IMR-90 (cell line): Measurements from ENCODE around the gene ZBTB22. TPM values are rescaled to one million over a fixed set of nuclear protein-coding genes. Genes with fewer than 3 reads are reported as not detected.

Source experiments
- ATAC-seq: fragments of 200-7000 bp; cut with Tn5 transposase; 2 replicates; pipeline ENCODE4 v1.9.1; 2020; ENCODE audit warnings: low read depth, mild to moderate bottlenecking, moderate library complexity
- BruUV-seq: library from RNA; stranded (reverse); fragments of 400-500 nt; replicated peaks from 2 replicates; lab custom pipeline; 2021; lab: Mats Ljungman, UMichigan
- CTCF ChIA-PET: fragments of 300-600 bp; formaldehyde crosslinking; extraction: SDS; loops from one replicate; lab custom pipeline; 2021; ENCODE audit warnings: antibody characterized with exemption; lab: Yijun Ruan, JAX
- POLR2A ChIA-PET: fragments of 300-600 bp; sonication (Branson Sonifier 250); formaldehyde crosslinking; loops from one replicate; lab custom pipeline; 2022; ENCODE audit warnings: antibody characterized with exemption; ENCODE audit not compliant: unreplicated experiment; lab: Charles Lee
- DNase-seq: peaks from one replicate; pipeline ENCODE4 v3.0.0; 2013
- H2AFZ ChIP-seq: replicated peaks from 2 replicates; pipeline ENCODE3; 2013; ENCODE audit warnings: low read length, mild to moderate bottlenecking; ENCODE audit not compliant: poor library complexity
- H2AK5ac ChIP-seq: 2 replicates; pipeline ENCODE4 v1.6.1; 2013; ENCODE audit warnings: low read depth, low read length, inconsistent platforms
- H2AK9ac ChIP-seq: replicated peaks from 2 replicates; pipeline ENCODE3; 2013; ENCODE audit warnings: mild to moderate bottlenecking, low read depth, low read length, moderate library complexity; ENCODE audit not compliant: poor library complexity
- H2BK120ac ChIP-seq: 2 replicates; pipeline ENCODE4 v1.6.1; 2013; ENCODE audit warnings: low read depth, low read length, inconsistent platforms
- H2BK15ac ChIP-seq: 3 replicates; pipeline ENCODE4 v1.6.1; 2013; ENCODE audit warnings: low read depth, low read length, inconsistent platforms
- H2BK20ac ChIP-seq: 2 replicates; pipeline ENCODE4 v1.6.1; 2013; ENCODE audit warnings: low read depth, mild to moderate bottlenecking, inconsistent platforms, low read length, moderate library complexity
- H2BK5ac ChIP-seq: 2 replicates; pipeline ENCODE4 v1.6.1; 2013; ENCODE audit warnings: mild to moderate bottlenecking, low read depth, low read length, inconsistent platforms; ENCODE audit not compliant: poor library complexity, severe bottlenecking
- H3K14ac ChIP-seq: replicated peaks from 2 replicates; pipeline ENCODE4 v1.6.1; 2013; ENCODE audit warnings: low read depth, low read length, inconsistent platforms
- H3K18ac ChIP-seq: 2 replicates; pipeline ENCODE4 v1.6.1; 2013; ENCODE audit warnings: low read depth, low read length, control low read depth
- H3K23ac ChIP-seq: 2 replicates; pipeline ENCODE4 v1.6.1; 2013; ENCODE audit warnings: low read depth, low read length, inconsistent platforms
- H3K27ac ChIP-seq: 2 replicates; pipeline ENCODE4 v1.5.1; 2013; ENCODE audit warnings: mild to moderate bottlenecking, control low read depth, low read length; ENCODE audit not compliant: insufficient read depth
- H3K27me3 ChIP-seq: 2 replicates; pipeline ENCODE4 v1.6.1; 2013; ENCODE audit warnings: low read length; ENCODE audit not compliant: control insufficient read depth, insufficient read depth
- H3K36me3 ChIP-seq: 2 replicates; pipeline ENCODE4 v1.6.1; 2013; ENCODE audit warnings: low read length, mixed read lengths; ENCODE audit not compliant: control insufficient read depth, insufficient read depth
- H3K4ac ChIP-seq: 2 replicates; pipeline ENCODE4 v1.6.1; 2013; ENCODE audit warnings: low read depth, low read length, inconsistent platforms
- H3K4me1 ChIP-seq: 2 replicates; pipeline ENCODE4 v1.6.1; 2013; ENCODE audit warnings: low read length, mixed read lengths; ENCODE audit not compliant: control insufficient read depth, insufficient read depth
- H3K4me2 ChIP-seq: 2 replicates; pipeline ENCODE4 v1.6.1; 2013; ENCODE audit warnings: low read depth, mild to moderate bottlenecking, control low read depth, low read length, moderate library complexity
- H3K4me3 ChIP-seq: 2 replicates; pipeline ENCODE4 v1.5.1; 2013; ENCODE audit warnings: low read depth, mild to moderate bottlenecking, control low read depth, low read length, moderate library complexity; ENCODE audit not compliant: insufficient read depth
- H3K56ac ChIP-seq: 2 replicates; pipeline ENCODE4 v1.6.1; 2013; ENCODE audit warnings: low read length, inconsistent platforms; ENCODE audit not compliant: insufficient read depth; ENCODE audit errors: extremely low read depth
- H3K79me1 ChIP-seq, 2 experiments: 2 replicates each; pipeline ENCODE4 v1.6.1; 2013; ENCODE audit warnings: low read length in 2 of 2, inconsistent platforms in 1 of 2, low read depth in 1 of 2
- H3K9ac ChIP-seq: 2 replicates; pipeline ENCODE4 v1.6.1; 2013; ENCODE audit warnings: low read depth, low read length, control low read depth
- H3K9me1 ChIP-seq: 2 replicates; pipeline ENCODE4 v1.6.1; 2013; ENCODE audit warnings: low read length, inconsistent platforms; ENCODE audit not compliant: insufficient read depth
- H3K9me3 ChIP-seq: 2 replicates; pipeline ENCODE4 v1.6.1; 2013; ENCODE audit warnings: low read length; ENCODE audit not compliant: control insufficient read depth, insufficient read depth
- H4K20me1 ChIP-seq: 2 replicates; pipeline ENCODE4 v1.6.1; 2013; ENCODE audit warnings: low read length, inconsistent platforms; ENCODE audit not compliant: insufficient read depth
- H4K5ac ChIP-seq: 2 replicates; pipeline ENCODE4 v1.6.1; 2013; ENCODE audit warnings: mild to moderate bottlenecking, low read depth, low read length, control low read depth
- H4K8ac ChIP-seq, 2 experiments: 2 replicates each; pipeline ENCODE4 v1.6.1; 2013; ENCODE audit warnings: low read depth in 2 of 2, low read length in 2 of 2, control low read depth in 1 of 2, inconsistent platforms in 1 of 2
- H4K91ac ChIP-seq: 2 replicates; pipeline ENCODE4 v1.6.1; 2013; ENCODE audit warnings: low read depth, low read length, inconsistent platforms; ENCODE audit not compliant: insufficient read depth
- BHLHE40 ChIP-seq: fragments of 150-350 bp; IDR thresholded peaks from 2 replicates; pipeline ENCODE4 v1.6.1; 2016; ENCODE audit warnings: mild to moderate bottlenecking, low read depth, low read length
- CEBPB ChIP-seq: IDR thresholded peaks from 2 replicates; pipeline ENCODE4 v1.6.1; 2012; ENCODE audit warnings: low read depth, low read length, improper control_type of control experiment
- CHD1 ChIP-seq: IDR thresholded peaks from 2 replicates; pipeline ENCODE4 v1.6.1; 2012; ENCODE audit warnings: low read depth, low read length, improper control_type of control experiment
- FOS ChIP-seq: fragments of 150-350 bp; IDR thresholded peaks from 2 replicates; pipeline ENCODE4 v1.6.1; 2016; ENCODE audit warnings: low read depth, low read length
- MAFK ChIP-seq: IDR thresholded peaks from 2 replicates; pipeline ENCODE4 v1.6.1; 2012; ENCODE audit warnings: low read depth, low read length, improper control_type of control experiment
- MAZ ChIP-seq: IDR thresholded peaks from 2 replicates; pipeline ENCODE4 v1.6.1; 2012; ENCODE audit warnings: low read depth, mild to moderate bottlenecking, low read length, improper control_type of control experiment, moderate library complexity, borderline replicate concordance
- MXI1 ChIP-seq: IDR thresholded peaks from 2 replicates; pipeline ENCODE4 v1.6.1; 2012; ENCODE audit warnings: low read depth, mild to moderate bottlenecking, low read length, moderate library complexity, borderline replicate concordance
- NFE2L2 ChIP-seq: fragments of 150-350 bp; IDR thresholded peaks from 2 replicates; pipeline ENCODE4 v1.6.1; 2016; ENCODE audit warnings: low read depth, mild to moderate bottlenecking, low read length
- POLR2A ChIP-seq: IDR thresholded peaks from 2 replicates; pipeline ENCODE4 v1.6.1; 2012; ENCODE audit warnings: mild to moderate bottlenecking, low read depth, low read length
- RAD21 ChIP-seq: IDR thresholded peaks from 2 replicates; pipeline ENCODE4 v1.6.1; 2012; ENCODE audit warnings: low read length, improper control_type of control experiment
- RCOR1 ChIP-seq: IDR thresholded peaks from 2 replicates; pipeline ENCODE4 v1.6.1; 2012; ENCODE audit warnings: mild to moderate bottlenecking, low read length, improper control_type of control experiment; ENCODE audit not compliant: insufficient replicate concordance
- RFX5 ChIP-seq: IDR thresholded peaks from 2 replicates; pipeline ENCODE4 v1.8.0; 2012; ENCODE audit warnings: low read depth, mild to moderate bottlenecking, low read length, moderate library complexity
- SMC3 ChIP-seq: fragments of 150-350 bp; IDR thresholded peaks from 2 replicates; pipeline ENCODE4 v1.6.1; 2016; ENCODE audit warnings: low read depth, mild to moderate bottlenecking, antibody characterized with exemption, low read length, moderate library complexity
- WGBS, 2 experiments: methylation state at CpG; one replicate each; pipeline versions ENCODE4 v1.1.5 to v1.1.7; 2013; ENCODE audit warnings: missing lambda C conversion rate in 2 of 2; ENCODE audit not compliant: insufficient read length in 1 of 2; ENCODE audit errors: extremely low coverage in 2 of 2; 5-methylcytosine and 5-hydroxymethylcytosine counted together
- dilution Hi-C: fragments of 300-500 bp; cut with HindIII; formaldehyde crosslinking; loops from one replicate; pipeline ENCODE4 v1.14.3; 2018; ENCODE audit warnings: low sequenced_read_pairs; ENCODE audit not compliant: unreplicated experiment
- in situ Hi-C: fragments of 300-500 bp; cut with MboI; formaldehyde crosslinking; loops from 3 replicates; pipeline ENCODE4 v1.14.3; 2019; ENCODE audit warnings: low sequenced_read_pairs, inconsistent platforms, mixed read lengths
- intact Hi-C: fragments of 100-400 bp; cut with micrococcal nuclease; formaldehyde crosslinking; loops from 2 replicates; pipeline ENCODE4 v1.10.0; 2022
- polyA plus RNA-seq, 3 experiments: library from polyadenylated mRNA; depleted of rRNA; stranded (reverse); fragments of >200 nt; gene quantifications; 2 replicates each; pipeline ENCODE4 v1.2.3, GENCODE V29; 2012; ENCODE audit warnings: low replicate concordance in 1 of 3
- total RNA-seq: library from RNA; depleted of rRNA; stranded (reverse); fragments of >200 nt; gene quantifications from 2 replicates; pipeline ENCODE4 v1.2.3, GENCODE V29; 2012
- TF ChIP-seq, protein P1 (sequence below): fragments of 150-350 bp; IDR thresholded peaks from 2 replicates; pipeline ENCODE4 v1.6.1; 2017; ENCODE audit warnings: mild to moderate bottlenecking, antibody characterized with exemption, low read length, low read depth
- TF ChIP-seq, protein P2 (sequence below): fragments of 150-350 bp; IDR thresholded peaks from 2 replicates; pipeline ENCODE4 v1.6.1; 2016; ENCODE audit warnings: low read depth, mild to moderate bottlenecking, low read length, moderate library complexity, borderline replicate concordance
- TF ChIP-seq, protein P3 (sequence below): conservative IDR thresholded peaks from 2 replicates; pipeline ENCODE4 v1.5.1; 2012; ENCODE audit warnings: mild to moderate bottlenecking, low read depth, low read length, improper control_type of control experiment

The ZBTB22 gene
- total and polyA plus RNA-seq, 2 of the 4 experiments (the other 2 are of a cell fraction): 6.8 to 13.0 TPM

DNA sequence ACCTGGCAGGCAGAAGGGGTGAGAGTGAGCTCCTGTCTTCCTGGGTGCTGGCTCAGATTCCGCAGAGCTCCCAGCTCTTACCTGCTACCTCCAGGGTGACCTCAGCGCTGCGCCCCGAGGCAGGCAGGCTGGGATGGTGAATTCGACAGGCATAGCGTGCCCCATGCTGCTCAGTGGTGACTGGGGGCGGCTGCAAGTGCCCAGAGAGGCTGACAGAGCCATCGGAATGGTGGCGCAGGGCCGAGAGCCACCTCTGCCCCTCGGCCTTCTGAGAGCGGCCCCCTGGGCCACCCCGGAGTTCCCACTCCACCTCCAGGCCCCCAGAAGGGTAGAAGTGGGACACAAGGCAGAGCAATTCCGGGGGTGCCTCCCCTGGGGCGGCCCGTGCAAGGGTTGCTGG lies 13.3 kb downstream of the ZBTB22 start:
- ChIA-PET CTCF (no interaction called here), POLR2A (no interaction called here)
- Histone ChIP-seq H2BK15ac (no peak overlapping the region), H3K36me3 (peaks cover 19% of the 10 kb centered on the region), H3K4me3 (no peak overlapping the region), H4K91ac (no peak overlapping the region), H4K5ac (no peak overlapping the region), H3K23ac (no peak overlapping the region), H2AK9ac (no peak overlapping the region), H2BK20ac (no peak overlapping the region), H3K4ac (no peak overlapping the region), H3K9ac (no peak overlapping the region), H3K79me1 (peaks cover 17 to 54% of the 10 kb centered on the region in 2 experiments), H3K9me3 (no peaks in the 10 kb centered on the region), H2AK5ac (no peak overlapping the region), H3K27ac (no peak overlapping the region), H3K27me3 (no peaks in the 10 kb centered on the region), H3K14ac (no peak overlapping the region), H2AFZ (no peak overlapping the region), H2BK5ac (no peak overlapping the region), H3K4me1 (no peaks in the 10 kb centered on the region), H2BK120ac (no peak overlapping the region), H3K9me1 (no peaks in the 10 kb centered on the region), H4K8ac (no peak overlapping the region), H3K4me2 (no peak overlapping the region), H3K18ac (no peak overlapping the region), H3K56ac (no peak overlapping the region), H4K20me1 (peaks cover 22% of the 10 kb centered on the region)
- DNase-seq: no peak
- no peak for ATAC-seq
- WGBS, 2 experiments: 90% methylated on average over 5 of the region's 16 CpGs; no CpG with 5 or more reads in 1 of the 2 experiments
- in situ Hi-C loops (no loop called here), intact Hi-C loops (no loop called here), dilution Hi-C loops (no loop called here)
- TF ChIP-seq RFX5: no peak
- TF ChIP-seq FOS: no peak
- TF ChIP-seq CHD1: no peak
- no peak for TF ChIP-seq RCOR1
- TF ChIP-seq BHLHE40: no peak
- TF ChIP-seq MXI1: no peak
- TF ChIP-seq SMC3: no peak
- TF ChIP-seq, protein P1, sequence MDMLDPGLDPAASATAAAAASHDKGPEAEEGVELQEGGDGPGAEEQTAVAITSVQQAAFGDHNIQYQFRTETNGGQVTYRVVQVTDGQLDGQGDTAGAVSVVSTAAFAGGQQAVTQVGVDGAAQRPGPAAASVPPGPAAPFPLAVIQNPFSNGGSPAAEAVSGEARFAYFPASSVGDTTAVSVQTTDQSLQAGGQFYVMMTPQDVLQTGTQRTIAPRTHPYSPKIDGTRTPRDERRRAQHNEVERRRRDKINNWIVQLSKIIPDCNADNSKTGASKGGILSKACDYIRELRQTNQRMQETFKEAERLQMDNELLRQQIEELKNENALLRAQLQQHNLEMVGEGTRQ: no peak
- TF ChIP-seq NFE2L2: no peak
- TF ChIP-seq MAZ: no peak
- TF ChIP-seq, protein P2, sequence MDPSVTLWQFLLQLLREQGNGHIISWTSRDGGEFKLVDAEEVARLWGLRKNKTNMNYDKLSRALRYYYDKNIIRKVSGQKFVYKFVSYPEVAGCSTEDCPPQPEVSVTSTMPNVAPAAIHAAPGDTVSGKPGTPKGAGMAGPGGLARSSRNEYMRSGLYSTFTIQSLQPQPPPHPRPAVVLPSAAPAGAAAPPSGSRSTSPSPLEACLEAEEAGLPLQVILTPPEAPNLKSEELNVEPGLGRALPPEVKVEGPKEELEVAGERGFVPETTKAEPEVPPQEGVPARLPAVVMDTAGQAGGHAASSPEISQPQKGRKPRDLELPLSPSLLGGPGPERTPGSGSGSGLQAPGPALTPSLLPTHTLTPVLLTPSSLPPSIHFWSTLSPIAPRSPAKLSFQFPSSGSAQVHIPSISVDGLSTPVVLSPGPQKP: no peak
- TF ChIP-seq MAFK: no peak
- no peak for TF ChIP-seq POLR2A
- TF ChIP-seq, protein P3, sequence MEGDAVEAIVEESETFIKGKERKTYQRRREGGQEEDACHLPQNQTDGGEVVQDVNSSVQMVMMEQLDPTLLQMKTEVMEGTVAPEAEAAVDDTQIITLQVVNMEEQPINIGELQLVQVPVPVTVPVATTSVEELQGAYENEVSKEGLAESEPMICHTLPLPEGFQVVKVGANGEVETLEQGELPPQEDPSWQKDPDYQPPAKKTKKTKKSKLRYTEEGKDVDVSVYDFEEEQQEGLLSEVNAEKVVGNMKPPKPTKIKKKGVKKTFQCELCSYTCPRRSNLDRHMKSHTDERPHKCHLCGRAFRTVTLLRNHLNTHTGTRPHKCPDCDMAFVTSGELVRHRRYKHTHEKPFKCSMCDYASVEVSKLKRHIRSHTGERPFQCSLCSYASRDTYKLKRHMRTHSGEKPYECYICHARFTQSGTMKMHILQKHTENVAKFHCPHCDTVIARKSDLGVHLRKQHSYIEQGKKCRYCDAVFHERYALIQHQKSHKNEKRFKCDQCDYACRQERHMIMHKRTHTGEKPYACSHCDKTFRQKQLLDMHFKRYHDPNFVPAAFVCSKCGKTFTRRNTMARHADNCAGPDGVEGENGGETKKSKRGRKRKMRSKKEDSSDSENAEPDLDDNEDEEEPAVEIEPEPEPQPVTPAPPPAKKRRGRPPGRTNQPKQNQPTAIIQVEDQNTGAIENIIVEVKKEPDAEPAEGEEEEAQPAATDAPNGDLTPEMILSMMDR: no peak
- no peak for TF ChIP-seq RAD21
- TF ChIP-seq CEBPB: no peak
- no TSS peak for BruUV-seq
